GM18519 (cell line): ENCODE measurements around the gene CDCA5.
"Not testable (repeated sequence)": the region's sequence is repeated elsewhere in the genome, so short reads cannot be mapped to it uniquely, and the experiment has no call there.

Source experiments
- ATAC-seq: cut with Tn5 transposase; IDR thresholded peaks from one replicate; pipeline ENCODE4 v1.9.1; 2021; ENCODE audit warnings: mild to moderate bottlenecking, moderate library complexity; ENCODE audit not compliant: unreplicated experiment, low FRiP score

The CDCA5 gene

GRCh38 chr11:65119670-65119995 is 35.8 kb upstream of the CDCA5 start:
- no peak for ATAC-seq

- ATAC-seq: not testable (repeated sequence)
Observed at GRCh38 chr11:65118891-65119669, 35.2 kb upstream of the CDCA5 start.

- ATAC-seq: no peak
Observed at GRCh38 chr11:65118097-65118837, 34.4 kb upstream of the CDCA5 start.

GRCh38 chr11:65117206-65118096 is 33.6 kb upstream of the CDCA5 start, which contains the start of gene ZNHIT2:
ZNHIT2 (minus strand) TSS chr11:65117701; CDS start chr11:65117653, 48 bp downstream.
- peak; percentile 29 for ATAC-seq

- ATAC-seq: no peak
Observed at GRCh38 chr11:65116370-65117205, 32.7 kb upstream of the CDCA5 start.

- no peak for ATAC-seq
Observed at GRCh38 chr11:65115361-65116082, 31.7 kb upstream of the CDCA5 start.

- ATAC-seq: no peak
Observed at GRCh38 chr11:65114538-65115171, 30.8 kb upstream of the CDCA5 start.

- no peak for ATAC-seq
Observed at GRCh38 chr11:65113839-65114238, 30.0 kb upstream of the CDCA5 start.

- no peak for ATAC-seq
Observed at GRCh38 chr11:65113361-65113756, 29.5 kb upstream of the CDCA5 start.

GRCh38 chr11:65112546-65113360 is 28.9 kb upstream of the CDCA5 start:
- ATAC-seq: no peak

- peak; percentile 37 for ATAC-seq
Observed at GRCh38 chr11:65111744-65112545, 28.1 kb upstream of the CDCA5 start, which contains the start of gene TM7SF2. TM7SF2 (plus strand) TSS chr11:65111872; CDS start chr11:65112016, 144 bp downstream.

GRCh38 chr11:65111159-65111743 is 27.4 kb upstream of the CDCA5 start:
- no peak for ATAC-seq

- ATAC-seq: no peak
Observed at GRCh38 chr11:65110354-65110861, 26.6 kb upstream of the CDCA5 start.

- ATAC-seq: no peak
Observed at GRCh38 chr11:65109231-65110198, 25.7 kb upstream of the CDCA5 start.

- no peak for ATAC-seq
Observed at GRCh38 chr11:65108469-65109123, 24.8 kb upstream of the CDCA5 start.
